Omental fat pad (tissue), 4 donors: ENCODE measurements around the gene CSGALNACT2. TPM values are rescaled to one million over a fixed set of nuclear protein-coding genes. Genes with fewer than 3 reads are reported as not detected.

Experiments
- ATAC-seq: fragments of 150-250 bp; one replicate; pipeline ENCODE4 v1.9.1; 2016; ENCODE audit warnings: mild to moderate bottlenecking, moderate library complexity; ENCODE audit not compliant: low FRiP score
- DNase-seq: peaks from one replicate; pipeline ENCODE4 v3.0.0-alpha.2; 2019; ENCODE audit warnings: low spot score
- total RNA-seq, 4 donors: library from RNA; depleted of rRNA; stranded (reverse); fragments of >200 nt; gene quantifications; one replicate each; pipeline ENCODE4 v1.1.0, GENCODE V29; 2016
- TF ChIP-seq, protein P1 (sequence below), 3 donors: fragments of 450-650 bp; IDR thresholded peaks; one replicate each; pipeline ENCODE4 v1.5.1; 2016 to 2017; ENCODE audit warnings: antibody characterized with exemption in 3 of 3, mild to moderate bottlenecking in 3 of 3, moderate library complexity in 2 of 3

The CSGALNACT2 gene
- total RNA-seq, 4 donors from 2014 or later = 22.0 to 45.8 (median 37.9) TPM

DNA sequence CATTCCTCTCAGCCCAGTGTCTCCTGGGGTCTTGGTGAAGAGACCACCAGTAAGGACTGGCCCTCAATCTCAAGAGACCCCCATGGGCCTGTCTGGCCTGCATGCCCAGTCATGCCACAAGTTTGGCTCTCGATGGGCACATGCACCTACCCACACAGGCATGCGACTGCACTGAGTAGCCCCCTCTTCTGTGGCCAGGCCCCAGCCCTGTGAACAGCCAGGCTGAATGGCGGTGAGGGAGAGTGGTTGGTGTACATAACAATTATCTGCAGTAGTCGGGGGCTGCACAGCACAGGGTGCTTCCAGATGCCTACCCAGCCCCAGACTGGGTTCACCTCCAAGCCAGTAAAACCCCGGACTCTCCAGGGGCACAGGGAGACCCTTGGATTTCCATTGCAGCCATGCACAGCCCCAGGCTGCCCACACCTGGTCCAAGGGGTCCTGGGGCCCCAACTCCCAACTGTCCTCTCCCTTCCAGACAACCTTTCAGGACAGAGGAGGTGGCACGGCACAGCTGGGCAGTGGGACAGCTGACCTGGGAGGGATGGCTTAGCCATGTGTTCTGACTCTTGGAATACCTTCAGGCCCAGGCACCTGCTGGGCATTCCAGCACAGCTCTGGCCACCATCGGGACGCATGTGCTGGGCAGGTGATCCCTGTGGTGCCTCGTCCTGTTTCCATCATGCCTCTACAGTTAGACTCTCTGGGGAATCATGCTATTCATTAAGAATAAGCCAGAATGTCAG lies 21.0 kb upstream of the CSGALNACT2 start:
- DNase-seq = no peak
- no peak for ATAC-seq
- TF ChIP-seq, protein P1, sequence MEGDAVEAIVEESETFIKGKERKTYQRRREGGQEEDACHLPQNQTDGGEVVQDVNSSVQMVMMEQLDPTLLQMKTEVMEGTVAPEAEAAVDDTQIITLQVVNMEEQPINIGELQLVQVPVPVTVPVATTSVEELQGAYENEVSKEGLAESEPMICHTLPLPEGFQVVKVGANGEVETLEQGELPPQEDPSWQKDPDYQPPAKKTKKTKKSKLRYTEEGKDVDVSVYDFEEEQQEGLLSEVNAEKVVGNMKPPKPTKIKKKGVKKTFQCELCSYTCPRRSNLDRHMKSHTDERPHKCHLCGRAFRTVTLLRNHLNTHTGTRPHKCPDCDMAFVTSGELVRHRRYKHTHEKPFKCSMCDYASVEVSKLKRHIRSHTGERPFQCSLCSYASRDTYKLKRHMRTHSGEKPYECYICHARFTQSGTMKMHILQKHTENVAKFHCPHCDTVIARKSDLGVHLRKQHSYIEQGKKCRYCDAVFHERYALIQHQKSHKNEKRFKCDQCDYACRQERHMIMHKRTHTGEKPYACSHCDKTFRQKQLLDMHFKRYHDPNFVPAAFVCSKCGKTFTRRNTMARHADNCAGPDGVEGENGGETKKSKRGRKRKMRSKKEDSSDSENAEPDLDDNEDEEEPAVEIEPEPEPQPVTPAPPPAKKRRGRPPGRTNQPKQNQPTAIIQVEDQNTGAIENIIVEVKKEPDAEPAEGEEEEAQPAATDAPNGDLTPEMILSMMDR (IDR thresholded peaks at IDR 0.05) = no peak

DNA sequence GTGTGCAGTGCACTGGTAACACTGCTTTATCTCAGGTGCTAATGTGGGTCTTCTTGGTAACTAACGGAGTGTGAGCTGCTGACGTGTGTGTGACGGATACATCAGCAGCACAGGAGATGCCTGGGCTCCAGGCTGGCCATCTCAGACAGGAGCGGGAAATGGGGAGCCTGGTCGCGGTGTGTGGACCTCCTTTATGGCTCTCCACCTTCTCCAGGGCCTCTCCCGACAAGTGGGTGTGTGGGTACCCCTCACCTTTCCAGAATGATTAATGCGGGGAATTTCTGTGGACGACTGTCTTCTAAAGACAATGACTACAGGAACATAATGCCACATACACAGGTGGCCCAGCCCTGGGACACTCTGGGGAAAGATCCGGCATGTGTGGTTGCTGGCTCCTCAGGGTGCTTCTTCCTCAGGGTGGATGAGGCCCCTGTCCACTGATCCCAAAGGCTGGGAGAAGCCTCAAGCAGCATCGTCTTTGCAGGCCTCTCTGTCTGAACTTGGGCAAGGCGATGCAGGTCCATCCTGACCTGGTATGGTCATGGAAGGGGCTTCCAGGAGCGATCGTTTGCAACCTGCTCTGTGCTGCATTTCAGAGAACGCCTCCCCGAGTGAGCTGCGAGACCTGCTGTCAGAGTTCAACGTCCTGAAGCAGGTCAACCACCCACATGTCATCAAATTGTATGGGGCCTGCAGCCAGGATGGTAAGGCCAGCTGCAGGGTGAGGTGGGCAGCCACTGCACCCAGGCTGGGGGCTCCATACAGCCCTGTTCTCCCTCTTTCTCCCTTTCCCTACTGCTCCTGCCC lies 20.3 kb upstream of the CSGALNACT2 start:
- no peak for ATAC-seq
- no peak for DNase-seq
- TF ChIP-seq, protein P1 (IDR thresholded peaks at IDR 0.05) = no peak

- TF ChIP-seq, protein P1 (IDR thresholded peaks at IDR 0.05) = no peak
- ATAC-seq (no peak), DNase-seq (no peak)
Measured at GRCh38 chr10:43118631-43119415, 19.4 kb upstream of the CSGALNACT2 start.

DNA sequence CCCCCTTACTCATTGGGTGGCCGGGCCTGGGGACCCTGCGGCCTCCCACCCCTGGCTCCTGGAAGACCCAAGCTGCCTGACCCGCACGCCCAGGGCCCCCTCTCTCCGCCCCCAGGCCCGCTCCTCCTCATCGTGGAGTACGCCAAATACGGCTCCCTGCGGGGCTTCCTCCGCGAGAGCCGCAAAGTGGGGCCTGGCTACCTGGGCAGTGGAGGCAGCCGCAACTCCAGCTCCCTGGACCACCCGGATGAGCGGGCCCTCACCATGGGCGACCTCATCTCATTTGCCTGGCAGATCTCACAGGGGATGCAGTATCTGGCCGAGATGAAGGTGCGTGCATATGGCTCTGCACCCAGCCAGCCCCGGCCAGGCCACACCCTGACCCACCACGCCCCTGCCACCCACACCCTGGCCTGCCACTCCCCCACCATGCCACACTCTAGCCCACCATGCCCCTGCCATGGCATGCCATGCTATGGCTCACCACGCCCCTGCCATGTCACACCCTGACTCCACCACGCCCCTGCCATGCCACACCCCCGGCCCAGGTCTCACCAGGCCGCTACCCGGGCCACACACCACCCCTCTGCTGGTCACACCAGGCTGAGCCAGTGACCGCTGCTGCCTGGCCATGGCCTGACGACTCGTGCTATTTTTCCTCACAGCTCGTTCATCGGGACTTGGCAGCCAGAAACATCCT lies 18.7 kb upstream of the CSGALNACT2 start:
- DNase-seq = no peak
- ATAC-seq = no peak
- TF ChIP-seq, protein P1 (IDR thresholded peaks at IDR 0.05) = no peak

GRCh38 chr10:43120116-43120928 lies 17.9 kb upstream of the CSGALNACT2 start:
- TF ChIP-seq, protein P1 (IDR thresholded peaks at IDR 0.05) = no peak
- DNase-seq = no peak
- ATAC-seq = no peak

DNA sequence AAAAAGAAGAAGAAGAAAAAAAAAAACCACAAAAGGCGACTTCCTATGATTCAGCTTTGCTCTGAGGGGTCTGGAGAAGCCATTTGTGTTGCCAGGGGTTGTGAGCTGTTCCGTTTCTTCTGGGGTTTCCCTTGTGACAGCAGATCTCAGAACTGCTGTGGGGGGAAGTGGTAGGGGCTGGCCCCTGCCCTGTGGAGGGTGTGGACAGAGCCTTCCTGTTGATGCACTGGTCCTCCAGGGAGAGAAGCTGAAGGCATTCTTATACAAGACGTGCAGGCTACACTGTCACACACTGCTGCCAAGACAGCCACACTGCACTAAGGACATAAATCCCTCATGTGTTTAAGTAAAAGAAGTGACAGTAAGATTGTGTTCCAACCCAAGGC lies 17.3 kb upstream of the CSGALNACT2 start:
- ATAC-seq = no peak

More for the DNA sequence above, 17.3 kb upstream of the CSGALNACT2 start:
- no peak for DNase-seq
- TF ChIP-seq, protein P1 (IDR thresholded peaks at IDR 0.05) = no peak
